HepG2 (cell line): ENCODE data around the gene YBX2. TPM values are rescaled to one million over a fixed set of nuclear protein-coding genes. Genes with fewer than 3 reads are reported as not detected.

Experiments
- ATAC-seq: fragments of 200-7000 bp; cut with Tn5 transposase; 3 replicates; pipeline ENCODE4 v1.9.1; 2020; ENCODE audit warnings: mild to moderate bottlenecking, moderate library complexity
- Bru-seq: library from RNA; stranded (reverse); fragments of 400-500 nt; gene quantifications from one replicate; lab custom pipeline; 2021; lab: Mats Ljungman, UMichigan
- BruChase-seq, 2 experiments: library from RNA; stranded (reverse); fragments of 400-500 nt; gene quantifications; one replicate each; lab custom pipeline; 2021; lab: Mats Ljungman, UMichigan
- BruUV-seq: library from RNA; stranded (reverse); fragments of 400-500 nt; replicated peaks from 2 replicates; lab custom pipeline; 2021; lab: Mats Ljungman, UMichigan
- CTCF ChIA-PET: fragments of 300-600 bp; formaldehyde crosslinking; extraction: SDS; loops from one replicate; lab custom pipeline; 2021; ENCODE audit warnings: low total read pairs, inconsistent platforms, low intra/inter-chr PET ratio; lab: Yijun Ruan, JAX
- POLR2A ChIA-PET: fragments of 350-600 bp; sonication (Branson Sonifier 250); formaldehyde crosslinking; loops from one replicate; lab custom pipeline; 2020; ENCODE audit warnings: antibody characterized with exemption, inconsistent platforms; lab: Yijun Ruan, JAX
- DNase-seq: peaks from one replicate; pipeline ENCODE4 v3.0.0-alpha.2; 2015; ENCODE audit warnings: low spot score
- FAIRE-seq: peaks from 3 replicates; lab custom pipeline; 2011; peaks lifted over from hg19 to GRCh38; lab: Jason Lieb, UNC
- H2AFZ ChIP-seq: one replicate; pipeline ENCODE4 v1.6.1; 2011; ENCODE audit warnings: low read length, inconsistent platforms
- H3K27ac ChIP-seq: fragments of 300-600 bp; 3 replicates; pipeline ENCODE4 v1.8.0; 2011; ENCODE audit warnings: mixed run types, mild to moderate bottlenecking, mixed read lengths, low read length, inconsistent platforms; ENCODE audit not compliant: insufficient read depth; ENCODE audit errors: extremely low read length
- H3K27me3 ChIP-seq, 2 experiments: fragments of 200-600 bp in 1 of 2; 2 replicates in 1 of 2; 3 replicates in 1 of 2; pipeline versions ENCODE4 v1.6.0 to v1.8.0; 2011; ENCODE audit warnings: low read length in 2 of 2, mild to moderate bottlenecking in 2 of 2, moderate library complexity in 2 of 2, inconsistent platforms in 1 of 2; ENCODE audit not compliant: insufficient read depth in 2 of 2, control insufficient read depth in 1 of 2
- H3K36me3 ChIP-seq, 2 experiments: fragments of 200-600 bp in 1 of 2; replicated peaks in 1 of 2; 2 replicates in 1 of 2; 3 replicates in 1 of 2; pipeline versions ENCODE4 v1.5.1 to v1.8.0; 2011; ENCODE audit warnings: low read length in 2 of 2, inconsistent platforms in 1 of 2; ENCODE audit not compliant: insufficient read depth in 2 of 2, control insufficient read depth in 1 of 2
- H3K4me1 ChIP-seq: 2 replicates; pipeline ENCODE4 v1.5.1; 2012; ENCODE audit warnings: low read length, inconsistent platforms; ENCODE audit not compliant: insufficient read depth
- H3K4me2 ChIP-seq: 2 replicates; pipeline ENCODE4 v1.6.0; 2011; ENCODE audit warnings: low read depth, low read length, inconsistent platforms
- H3K4me3 ChIP-seq, 3 experiments: fragments of 200-600 bp in 1 of 3; sonication (generic), shearing (Covaris generic) in 1 of 3; replicated peaks in 1 of 3; 2 replicates each; pipeline ENCODE4 v1.5.1; 2011 to 2016; ENCODE audit warnings: low read length in 3 of 3, inconsistent platforms in 2 of 3, low read depth in 2 of 3, mild to moderate bottlenecking in 2 of 3, control low read depth in 1 of 3, mixed read lengths in 1 of 3; ENCODE audit not compliant: insufficient read depth in 1 of 3
- H3K79me2 ChIP-seq: one replicate; pipeline ENCODE4 v1.6.1; 2011; ENCODE audit warnings: low read length, inconsistent platforms; ENCODE audit not compliant: insufficient read depth
- H3K9ac ChIP-seq: 2 replicates; pipeline ENCODE4 v1.6.0; 2011; ENCODE audit warnings: mild to moderate bottlenecking, low read depth, low read length, inconsistent platforms; ENCODE audit not compliant: insufficient read depth
- H3K9me3 ChIP-seq: 2 replicates; pipeline ENCODE4 v1.5.1; 2012; ENCODE audit warnings: mild to moderate bottlenecking, low read length
- H4K20me1 ChIP-seq: 2 replicates; pipeline ENCODE4 v1.6.0; 2011; ENCODE audit warnings: inconsistent platforms, mild to moderate bottlenecking, low read length, moderate library complexity; ENCODE audit not compliant: insufficient read depth
- AGO2 ChIP-seq: fragments of 200-400 bp; formaldehyde crosslinking; optimal IDR thresholded peaks from 2 replicates; pipeline ENCODE3; 2017; ENCODE audit warnings: mild to moderate bottlenecking, low read depth, low read length, moderate library complexity
- ZBTB33 ChIP-seq: sonication (generic); formaldehyde crosslinking; IDR thresholded peaks from 2 replicates; pipeline ENCODE4 v1.4.0; 2020; ENCODE audit warnings: missing genetic modification reagents
- WGBS: methylation state at CpG from one replicate; pipeline ENCODE4 v1.1.6; 2017; ENCODE audit warnings: low lambda C conversion rate; 5-methylcytosine and 5-hydroxymethylcytosine counted together
- in situ Hi-C: cut with HindIII; loops from 2 replicates; pipeline ENCODE4 v1.10.0; 2017; ENCODE audit warnings: low pct_unique_long_range_greater_than_20kb; ENCODE audit not compliant: extremely low pct_ligation_motif_present
- intact Hi-C: fragments of 100-400 bp; cut with micrococcal nuclease; formaldehyde crosslinking; loops from one replicate; pipeline ENCODE4 v1.10.0; 2022; ENCODE audit not compliant: unreplicated experiment
- long read RNA-seq, 2 experiments: library from RNA in 1 of 2; library from polyadenylated mRNA in 1 of 2; stranded (forward) in 1 of 2; unstranded in 1 of 2; transcript quantifications; one replicate each; pipeline ENCODE4 v2.0.0, GENCODE V29; 2019 to 2022
- polyA minus RNA-seq, 3 experiments: library from RNA; depleted of rRNA, polyadenylated mRNA; stranded (reverse); fragments of >200 nt; gene quantifications; 2 replicates each; pipeline ENCODE4 v1.2.3, GENCODE V29; 2011; ENCODE audit warnings: low replicate concordance in 1 of 3
- polyA plus RNA-seq, 8 experiments: library from polyadenylated mRNA; depleted of rRNA in 3 of 8; stranded (reverse) in 7 of 8; unstranded in 1 of 8; fragments of >200 nt; fragmentation: Illumina TruSeq in 4 of 8; extraction: Trizol in 4 of 8; gene quantifications; 2 replicates each; pipeline versions ENCODE4 v1.2.1 to v1.2.3, GENCODE V29; 2011 to 2016; ENCODE audit warnings: low read depth in 4 of 8, missing spikeins in 1 of 8, mixed read lengths in 1 of 8; ENCODE audit not compliant: insufficient read depth in 1 of 8
- total RNA-seq, 5 experiments: library from RNA; depleted of rRNA; stranded (reverse); fragments of >200 nt; fragmentation: Illumina TruSeq; extraction: Trizol; gene quantifications; 2 replicates each; pipeline ENCODE4 v1.2.3, GENCODE V29; 2016; ENCODE audit warnings: low read depth in 1 of 5

YBX2 gene
- total RNA-seq (2016; rRNA removed; fragmentation: Illumina TruSeq; extraction: Trizol): 0.22 TPM in 1 of 2 replicates, not detected in the other
- total RNA-seq (2016; cell fraction: cytosol; rRNA removed; fragmentation: Illumina TruSeq; extraction: Trizol; ENCODE audit: low read depth): 0.09 and 0.30 TPM in 2 replicates
- total RNA-seq (2016; cell fraction: insoluble cytoplasmic fraction; rRNA removed; fragmentation: Illumina TruSeq; extraction: Trizol): 0.24 TPM in 1 of 2 replicates, not detected in the other
- 0.25 and 0.34 TPM in 2 replicates for total RNA-seq (2016; cell fraction: membrane; rRNA removed; fragmentation: Illumina TruSeq; extraction: Trizol)
- total RNA-seq (2016; cell fraction: nucleus; rRNA removed; fragmentation: Illumina TruSeq; extraction: Trizol): 0.34 and 0.37 TPM in 2 replicates
- 0.12 TPM in 2 replicates for polyA plus RNA-seq (2011; rRNA removed)
- polyA plus RNA-seq (2011; cell fraction: cytosol; rRNA removed): 0.01 and 0.07 TPM in 2 replicates
- 0.96 and 1.6 TPM in 2 replicates for polyA plus RNA-seq (2011; cell fraction: nucleus; rRNA removed)
- 0.39 and 0.50 TPM in 2 replicates for polyA plus RNA-seq (2012)
- polyA plus RNA-seq (2016; cell fraction: cytosol; fragmentation: Illumina TruSeq; extraction: Trizol; ENCODE audit: low read depth): 0.36 TPM in 2 replicates
- polyA plus RNA-seq (2016; cell fraction: insoluble cytoplasmic fraction; fragmentation: Illumina TruSeq; extraction: Trizol; ENCODE audit: low read depth): 0.30 and 0.47 TPM in 2 replicates
- 0.38 and 0.65 TPM in 2 replicates for polyA plus RNA-seq (2016; cell fraction: membrane; fragmentation: Illumina TruSeq; extraction: Trizol; ENCODE audit: low read depth)
- 1.2 and 1.5 TPM in 2 replicates for polyA plus RNA-seq (2016; cell fraction: nucleus; fragmentation: Illumina TruSeq; extraction: Trizol; ENCODE audit: insufficient read depth, low read depth)
- polyA minus RNA-seq (2011; rRNA and poly(A)+ RNA removed; ENCODE audit: low replicate concordance): 0.06 and 0.09 TPM in 2 replicates
- polyA minus RNA-seq (2011; cell fraction: cytosol; rRNA and poly(A)+ RNA removed): not detected in 2 replicates
- polyA minus RNA-seq (2011; cell fraction: nucleus; rRNA and poly(A)+ RNA removed): 0.37 and 0.52 TPM in 2 replicates
- percentile 30 among the genes with signal in this experiment for Bru-seq, nascent RNA
- BruChase-seq, experiment 1, labeled RNA remaining after a 6-hour chase: percentile 27 among the genes with signal in this experiment
- BruChase-seq, experiment 2, labeled RNA remaining after a 2-hour chase: percentile 25 among the genes with signal in this experiment
- long read RNA-seq, experiment 1: 0 reads
- long read RNA-seq, experiment 2: 0 reads

DNA sequence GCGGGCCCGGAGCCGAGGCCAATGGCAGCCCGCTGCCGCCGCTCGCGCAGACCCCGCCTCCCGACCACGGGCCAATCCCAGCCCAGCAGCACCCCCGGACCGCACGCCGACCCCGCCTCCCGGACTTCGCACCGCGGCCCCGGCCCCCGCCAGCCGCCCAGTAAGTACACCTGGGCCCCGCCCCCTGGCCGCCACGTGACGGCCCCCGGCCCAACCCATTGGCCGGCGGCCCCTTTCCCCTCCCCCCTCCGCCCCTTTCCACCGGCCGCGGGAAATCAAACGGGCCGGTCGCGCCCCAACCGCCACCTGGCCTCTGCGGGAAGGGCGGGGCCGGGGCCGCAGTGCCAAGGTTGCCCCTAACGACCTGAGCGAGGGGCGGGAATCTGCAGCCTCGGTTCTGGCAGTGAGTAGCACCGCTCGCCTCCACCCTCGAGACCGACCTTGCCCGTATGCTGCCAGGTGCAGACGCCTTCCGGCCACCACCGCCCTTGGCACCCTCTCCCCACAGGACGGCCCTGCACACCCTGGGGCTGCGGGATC lies at the start of gene YBX2:
YBX2 (minus strand) TSS at position 26 of the 540 bp plus-strand sequence. CDS start 139 bp downstream, outside the sequence.
- Histone ChIP-seq H3K4me1 (peaks cover 41% of the 10 kb centered on the region), H4K20me1 (no peaks in the 10 kb centered on the region), H3K36me3 (no peaks in the 10 kb centered on the region), H3K9me3 (no peaks in the 10 kb centered on the region), H3K27ac (no peak within 1 kb of the TSS), H3K4me2 (peak within 1 kb of the TSS; percentile 75), H3K4me3 (peak within 1 kb of the TSS in 2 of 3 experiments; percentile 15 to 53; a peak in 4 of 6 replicates), H2AFZ (no peak within 1 kb of the TSS), H3K79me2 (no peaks in the 10 kb centered on the region), H3K9ac (0 out of 2 replicates have a peak within 1 kb of the TSS, but pooled peaks have one; percentile 34), H3K27me3 (peaks cover 0 to 11% of the 10 kb centered on the region in 2 experiments; a peak in 2 of 5 replicates)
- no TSS peak for BruUV-seq
- DNase-seq (no peak), ATAC-seq (no peak), FAIRE-seq (no peak)
- intact Hi-C loops: no loop called here
- in situ Hi-C loops: no loop called here
- POLR2A ChIA-PET: no interaction called here
- TF ChIP-seq ZBTB33 (CRISPR knock-in tag): peak; percentile 51; the same call in 1 of the 2 replicates
- TF ChIP-seq AGO2: no peak
- WGBS: 90% methylated on average over 56 of the region's 57 CpGs
- CTCF ChIA-PET: no interaction called here
